CD4-positive, alpha-beta T cell (primary cell): ENCODE results near the gene ANKK1. TPM values are rescaled to one million over a fixed set of nuclear protein-coding genes. Genes with fewer than 3 reads are reported as not detected.

ENCODE experiments used
- ATAC-seq: fragments of 200-7000 bp; cut with Tn5 transposase; one replicate; pipeline ENCODE4 v1.10.0; 2022; ENCODE audit warnings: mild to moderate bottlenecking; ENCODE audit not compliant: poor library complexity
- CTCF ChIA-PET: fragments of 350-600 bp; sonication (Branson Sonifier 250); formaldehyde crosslinking; loops from one replicate; lab custom pipeline; 2021; ENCODE audit warnings: antibody characterized with exemption, inconsistent platforms; lab: Charles Lee
- POLR2A ChIA-PET: fragments of 350-600 bp; sonication (Branson Sonifier 250); formaldehyde crosslinking; loops from one replicate; lab custom pipeline; 2021; ENCODE audit warnings: antibody characterized with exemption, inconsistent platforms; lab: Charles Lee
- DNase-seq, 14 experiments: peaks; one replicate each; pipeline ENCODE4 v3.0.0-alpha.2; 2013 to 2020; ENCODE audit warnings: mixed read lengths in 2 of 14
- H3K27ac ChIP-seq, 2 donors: one replicate each; pipeline versions ENCODE4 v1.5.1 to v1.7.0; 2013; ENCODE audit warnings: low read length in 2 of 2, low read depth in 1 of 2, mild to moderate bottlenecking in 1 of 2
- H3K27me3 ChIP-seq, 2 experiments: 1 replicate in 1 of 2; 2 replicates in 1 of 2; pipeline versions ENCODE4 v1.6.1 to v1.7.0; 2013; ENCODE audit warnings: low read length in 2 of 2, control low read depth in 1 of 2, mild to moderate bottlenecking in 1 of 2, moderate library complexity in 1 of 2; ENCODE audit not compliant: insufficient read depth in 2 of 2, control insufficient read depth in 1 of 2
- H3K36me3 ChIP-seq: one replicate; pipeline ENCODE4 v1.6.1; 2013; ENCODE audit warnings: low read length, control low read depth; ENCODE audit not compliant: insufficient read depth
- H3K4me1 ChIP-seq: one replicate; pipeline ENCODE4 v1.6.1; 2013; ENCODE audit warnings: low read length, control low read depth; ENCODE audit not compliant: insufficient read depth
- H3K4me3 ChIP-seq: one replicate; pipeline ENCODE4 v1.5.1; 2013; ENCODE audit warnings: mild to moderate bottlenecking, low read length, moderate library complexity
- H3K9me3 ChIP-seq, 2 experiments: 1 replicate in 1 of 2; 2 replicates in 1 of 2; pipeline versions ENCODE4 v1.6.1 to v1.7.0; 2013; ENCODE audit warnings: low read length in 2 of 2, mild to moderate bottlenecking in 2 of 2, control low read depth in 1 of 2, moderate library complexity in 1 of 2; ENCODE audit not compliant: control insufficient read depth in 1 of 2, insufficient read depth in 1 of 2
- H3K27ac Mint-ChIP-seq: one replicate; pipeline ENCODE4 v1.8.0; 2020; ENCODE audit warnings: mixed read lengths
- H3K27me3 Mint-ChIP-seq: one replicate; pipeline ENCODE4 v1.8.0; 2021; ENCODE audit warnings: mixed read lengths
- H3K36me3 Mint-ChIP-seq: one replicate; pipeline ENCODE4 v1.8.0; 2021; ENCODE audit warnings: low read depth, mixed read lengths
- H3K4me1 Mint-ChIP-seq: one replicate; pipeline ENCODE4 v1.8.0; 2021; ENCODE audit warnings: low read depth, mixed read lengths
- H3K4me3 Mint-ChIP-seq: one replicate; pipeline ENCODE4 v1.8.0; 2020; ENCODE audit warnings: mild to moderate bottlenecking, mixed read lengths
- H3K9me3 Mint-ChIP-seq: one replicate; pipeline ENCODE4 v1.8.0; 2020; ENCODE audit warnings: mixed read lengths
- CTCF ChIP-seq: fragments of 200-600 bp; IDR thresholded peaks from one replicate; pipeline ENCODE4 v1.8.0; 2022; ENCODE audit warnings: antibody characterized with exemption, mild to moderate bottlenecking
- intact Hi-C, 2 experiments: fragments of 100-400 bp; cut with DNase I in 1 of 2; cut with micrococcal nuclease in 1 of 2; formaldehyde crosslinking; loops; one replicate each; pipeline versions ENCODE4 v1.15.1 to v1.9.0; 2023 to 2025; cut with DNase I, micrococcal nuclease
- total RNA-seq, 174 experiments: library from RNA in 2 of 174; stranded (reverse) in 2 of 174; gene quantifications; one replicate each; pipeline ENCODE4 v1.2.3 and lab custom pipeline; 2021 to 2026

Gene ANKK1
- total RNA-seq, 2 experiments from 2014 or later, result 1.2 to 1.6 TPM

- Mint-ChIP-seq H3K9me3 (no peaks in the 10 kb centered on the region), H3K36me3 (no peaks in the 10 kb centered on the region), H3K27me3 (peaks cover 29% of the 10 kb centered on the region), H3K4me1 (no peaks in the 10 kb centered on the region), H3K27ac (no peak overlapping the region), H3K4me3 (no peak overlapping the region)
- ATAC-seq, result no peak
- H3K36me3 ChIP-seq, result no peaks in the 10 kb centered on the region
- H3K27ac ChIP-seq, result no peak overlapping the region
- H3K4me3 ChIP-seq, result no peak overlapping the region
- no peak for TF ChIP-seq CTCF
- no peaks in the 10 kb centered on the region for H3K9me3 ChIP-seq
- ChIA-PET CTCF (no interaction called here), POLR2A (no interaction called here)
- H3K4me1 ChIP-seq, result no peaks in the 10 kb centered on the region
- intact Hi-C loops, result no loop called here
- no peak for DNase-seq
- H3K27me3 ChIP-seq, result no peaks in the 10 kb centered on the region
Measured at GRCh38 chr11:113446938-113447337, 59.4 kb downstream of the ANKK1 start.

GRCh38 chr11:113447621-113448315 lies 60.2 kb downstream of the ANKK1 start:
- Mint-ChIP-seq H3K36me3 (no peaks in the 10 kb centered on the region), H3K27ac (no peak overlapping the region), H3K9me3 (no peaks in the 10 kb centered on the region), H3K4me1 (no peaks in the 10 kb centered on the region), H3K27me3 (peaks cover 24% of the 10 kb centered on the region), H3K4me3 (no peak overlapping the region)
- ChIA-PET POLR2A (no interaction called here), CTCF (no interaction called here)
- no peak for ATAC-seq
- H3K27ac ChIP-seq, result no peak overlapping the region
- intact Hi-C loops, result no loop called here
- no peaks in the 10 kb centered on the region for H3K9me3 ChIP-seq
- no peak overlapping the region for H3K4me3 ChIP-seq
- no peak for TF ChIP-seq CTCF
- no peaks in the 10 kb centered on the region for H3K36me3 ChIP-seq
- no peaks in the 10 kb centered on the region for H3K27me3 ChIP-seq
- DNase-seq, result no peak
- no peaks in the 10 kb centered on the region for H3K4me1 ChIP-seq

GRCh38 chr11:113448316-113448677 lies 60.7 kb downstream of the ANKK1 start:
- H3K36me3 ChIP-seq, result no peaks in the 10 kb centered on the region
- no peaks in the 10 kb centered on the region for H3K4me1 Mint-ChIP-seq
- ATAC-seq (no peak), DNase-seq (no peak)
- peaks cover 24% of the 10 kb centered on the region for H3K27me3 Mint-ChIP-seq
- no peak overlapping the region for H3K27ac Mint-ChIP-seq
- intact Hi-C loops, result no loop called here
- no peaks in the 10 kb centered on the region for H3K4me1 ChIP-seq
- no peaks in the 10 kb centered on the region for H3K9me3 Mint-ChIP-seq
- no peak overlapping the region for H3K27ac ChIP-seq
- H3K9me3 ChIP-seq, result no peaks in the 10 kb centered on the region
- no peak overlapping the region for H3K4me3 Mint-ChIP-seq
- POLR2A ChIA-PET, result no interaction called here
- H3K36me3 Mint-ChIP-seq, result no peaks in the 10 kb centered on the region
- CTCF ChIA-PET, result no interaction called here
- H3K27me3 ChIP-seq, result no peaks in the 10 kb centered on the region
- H3K4me3 ChIP-seq, result no peak overlapping the region
- no peak for TF ChIP-seq CTCF
